Measurements from ENCODE around the gene CYP1A2. TPM values are rescaled to one million over a fixed set of nuclear protein-coding genes. Genes with fewer than 3 reads are reported as not detected.

Gene CYP1A2
- total RNA-seq, 1 donor: not detected

DNA sequence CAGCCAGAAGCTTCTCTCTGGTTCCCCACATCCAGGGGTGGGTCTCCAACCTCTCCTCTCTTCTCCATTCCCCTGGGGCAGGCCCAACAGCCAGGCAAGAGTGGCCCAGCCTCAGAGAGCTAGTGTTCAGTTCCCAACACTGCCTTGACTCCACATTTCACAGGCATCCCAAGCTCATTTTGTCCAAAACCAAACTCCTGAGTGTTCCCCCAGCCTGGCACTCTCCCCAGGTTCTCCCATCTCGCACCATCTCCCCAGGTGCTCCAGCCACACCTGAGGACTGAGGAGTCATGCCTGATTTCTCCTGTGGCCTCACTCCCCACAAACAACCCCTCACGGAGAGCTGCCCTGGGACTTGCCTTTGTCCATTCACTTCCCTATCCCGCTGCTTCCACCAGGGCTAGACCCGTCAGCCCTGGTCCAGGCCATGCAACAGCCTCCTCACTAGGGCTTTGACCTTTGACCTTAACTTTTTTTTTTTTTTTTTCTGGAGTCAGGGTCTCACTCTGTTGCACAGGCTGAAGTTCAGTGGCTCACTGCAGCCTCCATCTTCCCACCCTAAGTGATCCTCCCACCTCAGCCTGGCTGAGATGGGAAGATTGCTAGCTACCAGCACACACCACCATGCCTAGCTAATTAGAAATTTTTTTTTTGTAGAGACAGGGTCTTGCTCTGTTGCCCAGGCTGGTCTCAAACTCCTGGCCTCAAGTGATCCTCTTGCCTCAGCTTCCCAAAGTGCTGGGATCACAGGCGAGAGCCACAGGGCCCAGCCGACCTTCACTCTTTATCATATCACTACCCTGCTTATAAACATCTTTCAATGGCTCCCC lies 29.3 kb downstream of the CYP1A2 start:
- TF ChIP-seq, protein P1, sequence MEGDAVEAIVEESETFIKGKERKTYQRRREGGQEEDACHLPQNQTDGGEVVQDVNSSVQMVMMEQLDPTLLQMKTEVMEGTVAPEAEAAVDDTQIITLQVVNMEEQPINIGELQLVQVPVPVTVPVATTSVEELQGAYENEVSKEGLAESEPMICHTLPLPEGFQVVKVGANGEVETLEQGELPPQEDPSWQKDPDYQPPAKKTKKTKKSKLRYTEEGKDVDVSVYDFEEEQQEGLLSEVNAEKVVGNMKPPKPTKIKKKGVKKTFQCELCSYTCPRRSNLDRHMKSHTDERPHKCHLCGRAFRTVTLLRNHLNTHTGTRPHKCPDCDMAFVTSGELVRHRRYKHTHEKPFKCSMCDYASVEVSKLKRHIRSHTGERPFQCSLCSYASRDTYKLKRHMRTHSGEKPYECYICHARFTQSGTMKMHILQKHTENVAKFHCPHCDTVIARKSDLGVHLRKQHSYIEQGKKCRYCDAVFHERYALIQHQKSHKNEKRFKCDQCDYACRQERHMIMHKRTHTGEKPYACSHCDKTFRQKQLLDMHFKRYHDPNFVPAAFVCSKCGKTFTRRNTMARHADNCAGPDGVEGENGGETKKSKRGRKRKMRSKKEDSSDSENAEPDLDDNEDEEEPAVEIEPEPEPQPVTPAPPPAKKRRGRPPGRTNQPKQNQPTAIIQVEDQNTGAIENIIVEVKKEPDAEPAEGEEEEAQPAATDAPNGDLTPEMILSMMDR (IDR thresholded peaks at IDR 0.05; ENCODE audit: extremely low read depth, low read depth, low read length): no peak
- Histone ChIP-seq H3K79me2 (ENCODE audit: insufficient read depth, low read length) (peaks cover 7% of the 10 kb centered on the region), H3K4me1 (ENCODE audit: insufficient read depth, low read length) (peaks cover 15% of the 10 kb centered on the region), H4K20me1 (ENCODE audit: insufficient read depth, low read length) (peaks cover 5% of the 10 kb centered on the region), H3K36me3 (ENCODE audit: insufficient read depth, low read length) (no peaks in the 10 kb centered on the region), H3K4me3 (ENCODE audit: insufficient read depth, low read length) (no peak overlapping the region), H3K4me2 (ENCODE audit: insufficient read depth, low read length) (no peak overlapping the region), H2AFZ (ENCODE audit: low read length) (no peak overlapping the region), H3K9me3 (ENCODE audit: low read depth, low read length) (no peaks in the 10 kb centered on the region), H3K27me3 (ENCODE audit: insufficient read depth, low read length) (no peaks in the 10 kb centered on the region), H3K27ac (ENCODE audit: low read depth, low read length) (no peak overlapping the region)
- peak; percentile 85 for DNase-seq (ENCODE audit: insufficient read length, low spot score, missing footprints)

DNA sequence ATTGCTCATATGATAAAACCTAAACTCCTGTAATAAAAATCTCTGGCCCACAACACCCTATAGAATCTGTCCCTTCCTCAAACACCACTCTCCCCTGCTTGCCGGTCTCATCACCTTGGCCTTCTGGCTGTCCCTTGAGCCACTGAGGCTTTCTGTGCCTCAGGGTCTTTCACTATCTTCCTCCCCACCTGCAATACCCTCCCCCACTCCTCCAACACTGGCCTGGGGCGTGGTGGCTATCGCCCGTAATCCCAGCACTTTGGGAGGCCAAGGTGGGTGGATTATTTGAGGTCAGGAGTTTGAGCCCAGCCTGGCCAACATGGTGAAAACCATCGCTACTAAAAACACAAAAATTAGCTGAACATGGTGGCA lies 29.9 kb downstream of the CYP1A2 start:
- Histone ChIP-seq H3K9me3 (ENCODE audit: low read depth, low read length) (no peaks in the 10 kb centered on the region), H4K20me1 (ENCODE audit: insufficient read depth, low read length) (peaks cover 11% of the 10 kb centered on the region), H3K4me2 (ENCODE audit: insufficient read depth, low read length) (no peak overlapping the region), H3K27ac (ENCODE audit: low read depth, low read length) (no peak overlapping the region), H2AFZ (ENCODE audit: low read length) (no peak overlapping the region), H3K27me3 (ENCODE audit: insufficient read depth, low read length) (no peaks in the 10 kb centered on the region), H3K4me3 (ENCODE audit: insufficient read depth, low read length) (no peak overlapping the region), H3K4me1 (ENCODE audit: insufficient read depth, low read length) (peaks cover 21% of the 10 kb centered on the region), H3K79me2 (ENCODE audit: insufficient read depth, low read length) (peaks cover 13% of the 10 kb centered on the region), H3K36me3 (ENCODE audit: insufficient read depth, low read length) (no peaks in the 10 kb centered on the region)
- no peak for DNase-seq (ENCODE audit: insufficient read length, low spot score, missing footprints)
- TF ChIP-seq, protein P1 (IDR thresholded peaks at IDR 0.05; ENCODE audit: extremely low read depth, low read depth, low read length): no peak

DNA sequence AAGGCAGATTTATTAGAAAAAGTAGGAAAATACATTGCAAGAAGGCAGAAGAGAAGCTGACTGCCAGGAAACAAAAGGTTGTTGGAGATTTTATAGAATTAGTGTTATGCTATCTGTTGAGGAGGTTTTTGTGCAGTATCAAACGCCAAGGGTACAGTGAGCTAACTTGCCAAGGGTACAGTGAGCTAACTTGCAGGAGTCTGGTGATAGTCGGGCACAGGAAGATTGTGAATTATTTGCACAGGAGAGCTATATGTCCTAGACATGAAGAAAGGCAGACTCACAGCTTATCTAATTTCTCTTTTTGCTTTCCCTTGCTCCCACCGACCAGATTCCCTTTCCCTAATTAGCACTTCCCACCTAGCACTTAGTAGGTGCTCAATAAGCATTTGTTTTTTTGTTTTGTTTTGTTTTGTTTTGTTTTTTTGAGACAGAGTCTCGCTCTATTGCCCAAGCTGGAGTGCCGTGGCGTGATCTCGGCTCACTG lies 30.6 kb downstream of the CYP1A2 start:
- Histone ChIP-seq H3K9me3 (ENCODE audit: low read depth, low read length) (no peaks in the 10 kb centered on the region), H3K4me3 (ENCODE audit: insufficient read depth, low read length) (no peak overlapping the region), H3K27me3 (ENCODE audit: insufficient read depth, low read length) (no peaks in the 10 kb centered on the region), H3K79me2 (ENCODE audit: insufficient read depth, low read length) (peaks cover 19% of the 10 kb centered on the region), H4K20me1 (ENCODE audit: insufficient read depth, low read length) (peaks cover 17% of the 10 kb centered on the region), H3K36me3 (ENCODE audit: insufficient read depth, low read length) (no peaks in the 10 kb centered on the region), H3K4me1 (ENCODE audit: insufficient read depth, low read length) (peaks cover 27% of the 10 kb centered on the region), H3K27ac (ENCODE audit: low read depth, low read length) (no peak overlapping the region), H3K4me2 (ENCODE audit: insufficient read depth, low read length) (no peak overlapping the region), H2AFZ (ENCODE audit: low read length) (no peak overlapping the region)
- TF ChIP-seq, protein P1 (IDR thresholded peaks at IDR 0.05; ENCODE audit: extremely low read depth, low read depth, low read length): no peak
- no peak for DNase-seq (ENCODE audit: insufficient read length, low spot score, missing footprints)
